ENCODE data around the gene HNRNPCL4.
"Not testable (repeated sequence)": the region's sequence is repeated elsewhere in the genome, so short reads cannot be mapped to it uniquely, and the experiment has no call there.

Gene HNRNPCL4

GRCh38 chr1:13165531-13165930, at the start of gene HNRNPCL4:
TSS of gene HNRNPCL4 (minus strand) at chr1:13165631. CDS start at chr1:13165467, 164 bp downstream.
- not testable (repeated sequence) for DNase-seq

- DNase-seq: not testable (repeated sequence)
Observed at GRCh38 chr1:13208712-13209111, 43.3 kb upstream of the HNRNPCL4 start.

- DNase-seq: not testable (repeated sequence)
Observed at GRCh38 chr1:13201309-13201708, 35.9 kb upstream of the HNRNPCL4 start, which contains the start of gene PRAMEF13. TSS of gene PRAMEF13 (minus strand) at chr1:13201409. CDS start at chr1:13199589, 1,820 bp downstream.

GRCh38 chr1:13171548-13171947, 6.1 kb upstream of the HNRNPCL4 start, which contains the start of gene PRAMEF9:
TSS of gene PRAMEF9 (plus strand) at chr1:13171848. CDS start at chr1:13175281, 3,433 bp downstream.
- not testable (repeated sequence) for DNase-seq

DNA sequence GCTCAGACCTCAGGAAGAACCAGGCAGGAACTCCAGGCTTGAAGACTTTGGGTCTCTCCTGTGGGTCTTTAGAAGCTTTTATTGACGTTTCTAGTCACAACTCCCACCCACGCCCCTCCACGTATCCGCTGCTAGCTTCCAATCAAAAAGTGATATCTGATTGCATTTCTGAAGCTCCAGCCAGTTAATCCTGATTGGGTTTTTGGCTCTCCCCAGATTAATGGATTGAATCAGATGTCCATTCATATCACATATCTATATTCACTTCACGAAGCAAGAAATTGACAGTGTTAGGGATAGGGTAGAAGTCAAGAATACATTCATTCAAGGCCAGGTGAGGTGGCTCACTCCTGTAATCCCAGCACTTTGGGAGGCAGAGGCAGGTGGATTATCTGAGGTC, 9.5 kb downstream of the HNRNPCL4 start, which contains the start of gene PRAMEF26:
Gene PRAMEF26 (minus strand): TSS at position 101 of the 400 bp plus-strand sequence. CDS start 2,914 bp downstream, outside the sequence.
- not testable (repeated sequence) for DNase-seq

DNA sequence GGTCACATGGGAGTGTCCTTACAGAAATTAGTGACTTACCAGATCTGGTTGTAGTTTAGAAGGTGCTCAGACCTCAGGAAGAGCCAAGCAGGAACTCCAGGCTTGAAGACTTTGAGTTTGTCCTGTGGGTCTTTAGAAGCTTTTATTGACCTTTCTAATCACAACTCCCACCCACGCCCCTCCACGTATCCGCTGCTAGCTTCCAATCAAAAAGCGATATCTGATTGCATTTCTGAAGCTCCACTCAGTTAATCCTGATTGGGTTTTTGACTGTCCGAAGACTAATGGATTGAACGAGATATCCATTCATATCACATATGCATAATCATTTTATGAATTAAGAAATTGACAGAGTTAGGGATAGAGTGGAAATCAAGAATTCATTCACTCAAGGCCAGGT, 48.7 kb downstream of the HNRNPCL4 start, which contains the start of gene HNRNPCL2:
Gene HNRNPCL2 (minus strand): TSS at position 101 of the 400 bp plus-strand sequence. CDS start 454 bp downstream, outside the sequence.
- not testable (repeated sequence) for DNase-seq
